Stimulated activated CD4-positive, alpha-beta T cell treated with anti-CD3 and anti-CD28 coated beads, Interleukin-1b, Interleukin-23, amount 100 ng/mL, for 1 hour (primary cell): Measurements from ENCODE around the gene DLEC1.

Experiments
- DNase-seq, 2 donors: peaks; one replicate each; pipeline ENCODE4 v3.0.0-alpha.2; 2020; ENCODE audit warnings: low read depth in 2 of 2

Gene DLEC1

GRCh38 chr3:38002291-38002876 lies 36.6 kb upstream of the DLEC1 start:
- DNase-seq = no peak

DNA sequence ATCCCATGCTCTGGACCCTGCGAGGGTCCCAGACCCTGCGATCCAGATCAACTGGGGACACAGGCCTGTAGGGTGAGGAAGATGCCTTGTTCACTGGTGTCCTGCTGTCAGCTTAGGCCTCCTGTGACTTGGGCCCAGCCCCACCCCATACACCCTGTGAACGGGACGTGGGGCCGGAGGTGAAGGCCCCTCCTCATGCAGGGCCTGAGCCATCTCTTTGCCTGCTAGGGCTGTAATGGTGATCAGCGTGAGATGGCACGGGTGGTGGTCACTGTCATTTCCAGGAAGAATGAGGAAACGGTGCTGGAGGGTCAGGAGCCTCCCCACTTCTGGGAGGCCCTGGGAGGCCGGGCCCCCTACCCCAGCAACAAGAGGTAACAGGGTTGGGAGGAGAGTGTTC lies 36.1 kb upstream of the DLEC1 start:
- DNase-seq = no peak

DNA sequence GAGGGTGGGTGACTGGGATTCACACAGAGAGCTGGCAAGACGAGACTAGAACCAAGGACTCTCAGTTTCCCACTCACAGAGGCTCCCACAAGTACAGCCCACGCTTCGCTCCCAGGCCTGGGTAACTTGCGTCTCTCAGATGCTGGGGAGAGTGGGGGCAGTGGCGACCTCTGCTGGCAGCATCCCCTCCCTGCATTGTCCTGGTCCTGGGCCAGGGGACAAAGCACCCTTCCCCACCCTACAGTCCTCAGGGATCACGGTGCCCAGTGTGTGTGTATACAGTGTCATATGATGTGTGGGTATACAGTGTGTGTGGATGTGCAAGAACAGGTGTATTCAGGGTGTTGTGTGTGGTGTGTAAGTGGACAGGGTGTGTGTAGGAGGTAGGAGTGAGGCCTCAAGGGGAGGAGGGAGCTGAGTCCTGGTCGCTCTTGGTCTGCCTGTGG lies 35.6 kb upstream of the DLEC1 start:
- peak in 1 of 2 donors; percentile 37 for DNase-seq

DNA sequence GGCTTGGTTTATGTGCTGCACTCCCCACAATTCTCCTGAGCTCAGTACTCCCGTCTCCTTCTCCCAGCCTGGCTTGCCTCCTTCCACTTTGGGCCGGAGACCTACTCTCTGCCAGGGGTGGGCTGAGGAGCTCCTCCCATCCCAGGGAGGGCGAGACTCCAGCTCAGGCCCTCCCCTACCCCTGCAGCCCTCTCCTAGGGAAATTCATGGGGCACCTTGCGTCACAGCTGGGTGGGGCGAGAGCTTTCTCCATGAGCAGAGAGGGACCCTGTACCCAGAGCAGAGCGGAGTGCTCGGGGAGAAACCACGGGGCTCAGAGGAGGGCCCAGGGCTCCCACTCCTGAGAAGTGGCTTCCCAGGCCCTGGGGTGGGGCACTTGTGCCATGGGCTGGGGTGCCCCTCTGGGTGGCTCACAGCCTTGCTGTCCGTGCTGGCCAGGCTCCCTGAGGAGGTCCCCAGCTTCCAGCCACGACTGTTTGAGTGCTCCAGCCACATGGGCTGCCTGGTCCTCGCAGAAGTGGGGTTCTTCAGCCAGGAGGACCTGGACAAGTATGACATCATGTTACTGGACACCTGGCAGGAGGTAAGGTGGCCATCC lies 35.1 kb upstream of the DLEC1 start:
- DNase-seq = no peak

GRCh38 chr3:38004415-38005075 lies 34.5 kb upstream of the DLEC1 start:
- DNase-seq = no peak

DNA sequence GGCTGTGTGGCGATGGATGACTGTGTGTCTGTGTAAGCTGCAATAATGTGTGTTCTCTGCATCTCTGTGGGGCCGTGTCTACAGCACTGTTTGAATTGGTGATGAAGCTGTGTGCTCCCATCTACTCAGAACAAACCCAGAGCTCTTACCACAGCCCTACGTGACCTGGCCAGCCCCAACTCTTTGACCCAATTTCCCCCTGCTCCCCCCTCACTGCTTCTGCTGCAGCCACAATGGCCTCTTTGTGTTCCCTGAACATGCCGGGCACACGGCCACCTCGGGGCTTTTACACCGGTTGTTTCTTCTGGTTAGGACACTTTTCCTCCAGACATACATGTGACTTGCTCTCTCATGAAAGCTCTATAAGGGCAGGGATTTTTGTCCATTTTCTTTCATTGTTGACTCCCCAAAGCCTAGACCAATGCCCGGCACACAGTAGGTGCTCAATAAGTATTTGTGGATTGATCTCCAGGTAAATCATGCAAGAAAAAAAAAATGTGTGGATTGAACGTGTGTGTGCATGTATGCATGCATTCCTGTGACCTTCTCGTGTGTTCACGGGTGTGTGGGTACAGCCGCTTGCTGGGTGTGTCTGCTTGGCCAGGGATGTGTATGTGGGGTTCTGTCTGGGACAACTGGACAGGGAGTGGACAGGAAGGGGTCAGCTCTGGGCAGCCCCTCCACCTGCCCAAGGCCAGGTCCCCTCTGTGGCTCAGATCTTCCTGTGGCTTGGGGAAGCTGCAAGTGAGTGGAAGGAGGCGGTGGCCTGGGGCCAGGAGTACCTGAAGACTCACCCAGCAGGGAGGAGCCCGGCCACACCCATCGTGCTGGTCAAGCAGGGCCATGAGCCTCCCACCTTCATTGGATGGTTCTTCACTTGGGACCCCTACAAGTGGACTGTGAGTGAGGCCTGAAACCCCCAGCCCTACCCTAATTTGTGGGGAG lies 33.7 kb upstream of the DLEC1 start:
- DNase-seq = no peak

DNA sequence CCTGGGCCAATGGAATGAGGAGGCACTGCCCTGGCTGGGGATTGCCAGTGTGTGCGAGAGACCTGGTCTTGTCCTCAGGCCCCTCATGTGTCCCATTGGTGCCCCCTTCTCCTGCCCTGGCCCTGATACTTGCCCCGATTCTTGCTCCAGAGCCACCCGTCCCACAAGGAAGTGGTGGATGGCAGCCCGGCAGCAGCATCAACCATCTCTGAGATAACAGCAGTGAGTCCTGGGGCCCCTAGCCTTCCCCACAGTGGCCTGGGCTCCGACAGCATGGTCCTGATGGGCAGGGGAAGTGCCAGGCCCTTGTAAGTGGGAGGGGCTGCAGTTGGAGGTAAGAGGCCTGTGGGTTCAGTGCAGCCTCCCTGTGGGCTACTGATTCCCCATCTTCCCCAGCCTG lies 33.0 kb upstream of the DLEC1 start:
- DNase-seq = no peak

DNA sequence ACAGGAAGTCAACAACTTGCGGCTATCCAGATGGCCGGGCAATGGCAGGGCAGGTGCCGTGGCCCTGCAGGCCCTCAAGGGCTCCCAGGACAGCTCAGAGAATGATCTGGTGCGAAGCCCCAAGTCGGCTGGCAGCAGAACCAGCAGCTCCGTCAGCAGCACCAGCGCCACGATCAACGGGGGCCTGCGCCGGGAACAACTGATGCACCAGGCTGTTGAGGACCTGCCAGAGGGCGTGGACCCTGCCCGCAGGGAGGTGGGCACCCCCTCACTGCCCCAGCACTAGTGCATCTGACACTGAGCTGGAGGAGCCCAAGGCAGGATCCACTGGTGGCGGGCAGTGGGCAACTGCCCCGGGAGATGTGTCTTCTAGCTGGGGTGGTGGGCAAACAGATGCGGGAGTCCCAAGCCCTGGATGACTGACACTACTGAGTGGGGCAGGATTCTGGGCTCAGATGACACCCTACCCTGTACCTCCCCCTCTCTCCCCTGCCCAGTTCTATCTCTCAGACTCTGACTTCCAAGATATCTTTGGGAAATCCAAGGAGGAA lies 32.5 kb upstream of the DLEC1 start:
- no peak for DNase-seq

DNA sequence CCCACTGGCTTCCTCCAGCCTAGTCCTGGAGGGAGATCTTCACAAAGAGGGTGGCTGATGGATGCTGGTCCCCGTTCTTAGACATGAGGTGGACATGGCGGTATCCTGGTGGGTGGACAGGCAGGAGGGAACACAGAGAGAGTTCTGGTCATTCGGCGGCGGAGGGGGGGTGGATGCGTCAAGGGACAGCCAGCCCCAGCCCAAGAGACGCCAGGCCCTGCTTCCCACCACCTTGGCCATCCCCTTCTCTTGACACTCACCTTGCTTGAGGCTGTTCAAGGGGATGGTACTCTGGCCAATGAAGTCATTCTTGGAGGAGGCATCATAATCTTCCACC lies 31.3 kb upstream of the DLEC1 start:
- DNase-seq = no peak

DNA sequence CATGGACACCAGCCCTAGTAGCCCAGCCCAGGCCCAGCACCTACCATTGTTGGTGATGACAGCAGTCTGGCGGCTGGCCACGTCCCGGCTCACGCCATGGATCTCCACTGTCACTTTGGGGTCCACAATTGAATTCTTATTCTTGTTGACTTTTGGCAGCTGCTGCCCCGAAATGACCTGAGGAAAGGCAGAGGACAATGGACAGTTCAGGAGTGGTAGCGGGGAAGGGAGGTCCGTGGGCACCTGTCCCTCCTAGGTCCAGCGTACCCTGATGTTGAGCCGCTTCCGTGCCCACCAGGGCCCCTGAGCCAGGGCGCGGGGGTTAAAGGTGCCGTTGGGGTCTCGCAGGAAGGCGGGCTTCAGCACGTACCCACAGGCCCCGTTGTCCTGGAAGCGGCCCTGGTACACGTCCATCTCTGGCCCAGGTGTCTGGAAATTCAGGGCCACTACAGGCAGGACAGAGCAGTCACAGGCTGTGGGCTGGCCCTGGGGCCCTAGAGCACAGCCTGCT lies 30.8 kb upstream of the DLEC1 start:
- DNase-seq = no peak

DNA sequence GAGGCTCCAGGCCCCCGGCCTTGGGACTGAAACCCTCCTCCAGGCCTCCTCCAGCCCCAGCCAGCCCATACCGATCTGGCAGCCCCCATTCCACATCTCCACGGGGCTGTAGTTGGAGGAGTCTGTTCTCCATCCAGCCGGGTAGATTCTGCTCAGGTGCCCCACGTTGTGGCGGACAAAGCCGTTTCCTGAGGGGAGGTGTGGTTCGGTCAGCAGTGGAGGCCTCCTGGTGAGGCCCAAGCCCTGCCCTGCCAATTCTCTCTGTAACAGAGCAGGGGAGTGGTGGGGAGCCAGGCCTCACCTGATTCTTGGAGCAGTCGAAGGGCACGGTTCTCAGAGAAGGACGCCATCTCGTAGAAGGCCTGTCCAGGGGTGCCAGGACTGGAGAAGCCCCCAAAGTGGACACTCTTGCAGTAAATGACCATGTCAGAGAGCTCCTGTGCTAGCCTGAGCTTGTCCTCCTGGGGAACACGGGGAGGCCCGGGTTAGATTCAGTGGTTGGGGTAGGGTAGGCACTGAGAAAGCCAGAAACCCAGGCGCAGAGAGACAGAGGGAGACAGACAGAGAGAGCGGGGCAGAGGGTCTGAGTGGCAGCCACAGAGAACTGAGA lies 29.9 kb upstream of the DLEC1 start:
- DNase-seq = no peak

- no peak for DNase-seq
Measured at GRCh38 chr3:38009807-38010591, 29.0 kb upstream of the DLEC1 start.

DNA sequence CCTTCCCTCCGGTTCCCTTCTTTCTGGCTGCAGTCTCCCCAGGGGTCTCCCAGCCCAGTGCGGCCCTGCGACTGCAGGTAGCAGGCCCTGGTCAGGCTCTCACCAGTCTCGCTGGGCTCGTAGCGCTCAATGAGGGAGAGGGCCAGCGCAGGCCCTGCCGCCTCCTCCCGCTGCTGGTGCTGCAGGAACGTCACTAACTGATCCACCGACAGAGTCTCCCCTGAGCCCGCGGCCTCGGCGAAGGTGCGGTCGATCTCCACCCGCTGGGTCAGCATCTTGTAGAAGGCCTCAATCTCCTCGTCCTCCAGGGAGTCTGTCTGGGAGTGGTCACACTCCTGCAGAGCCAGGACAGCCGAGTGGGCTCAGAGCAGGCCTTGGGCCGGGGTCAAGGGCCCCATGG lies 27.9 kb upstream of the DLEC1 start:
- no peak for DNase-seq

DNA sequence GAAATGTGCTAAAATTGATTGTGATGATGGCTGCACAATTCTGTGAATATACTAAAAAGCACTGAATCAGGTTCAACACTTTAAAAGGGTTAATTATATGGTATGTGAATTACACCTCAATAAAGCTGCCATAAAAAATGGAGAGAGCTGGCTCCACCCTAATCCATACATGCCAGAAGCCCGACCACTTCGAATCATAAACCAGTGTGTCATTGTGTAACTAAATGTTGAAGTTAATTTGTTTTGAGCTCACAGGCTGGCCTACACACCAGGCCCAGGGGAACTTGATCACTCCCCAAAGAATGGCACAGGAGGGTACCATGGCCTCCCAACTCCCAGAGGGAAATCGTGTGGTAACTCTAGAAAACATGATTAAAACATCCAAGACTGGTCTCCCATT lies 23.5 kb upstream of the DLEC1 start:
- DNase-seq = no peak

GRCh38 chr3:38015984-38016383 lies 23.0 kb upstream of the DLEC1 start:
- DNase-seq = no peak

DNA sequence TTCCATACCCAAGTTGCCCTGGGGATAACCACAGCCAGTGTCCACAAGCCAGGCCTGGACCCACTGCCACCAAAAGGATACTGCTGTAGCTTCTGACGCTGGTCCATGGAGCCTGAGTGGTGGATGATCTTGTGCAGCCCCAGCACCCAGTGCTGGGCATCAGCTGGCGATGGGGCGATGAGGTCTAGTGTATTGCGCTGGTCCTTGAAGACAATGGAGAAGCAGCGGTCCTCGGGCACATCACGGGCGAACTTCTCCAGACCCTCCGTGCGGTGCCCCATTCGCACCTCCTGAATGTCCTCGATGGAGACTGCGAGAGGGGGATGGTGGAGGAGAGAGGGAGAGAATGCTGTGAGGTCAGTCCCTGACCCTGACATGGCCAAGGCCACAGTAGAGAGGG lies 22.6 kb upstream of the DLEC1 start:
- no peak for DNase-seq

- DNase-seq = no peak
Measured at GRCh38 chr3:38016847-38017444, 22.1 kb upstream of the DLEC1 start.

- DNase-seq = no peak
Measured at GRCh38 chr3:38017445-38018295, 21.3 kb upstream of the DLEC1 start.
